ENCODE results near the gene APOL4.

- TF ChIP-seq GATA2 (IDR thresholded peaks at IDR 0.05; ENCODE audit: low read depth, low read length): no peak
- no peak for TF ChIP-seq GATA3 (IDR thresholded peaks at IDR 0.05; ENCODE audit: low read depth, low read length)
These were observed 15.6 kb downstream of the APOL4 start for GRCh38 chr22:36185828-36186624.

Measured in SH-SY5Y (cell line).